Tibial nerve (tissue), 4 donors: ENCODE data around the gene BLNK.

Experiments
- EP300 ChIP-seq, 2 donors: sonication (generic); formaldehyde crosslinking; IDR thresholded peaks; one replicate each; pipeline ENCODE4 v1.6.1; 2017; ENCODE audit warnings: antibody characterized with exemption in 2 of 2, mild to moderate bottlenecking in 1 of 2
- POLR2A ChIP-seq, 2 donors: fragments of 450-650 bp; IDR thresholded peaks; one replicate each; pipeline ENCODE4 v1.6.1; 2017; ENCODE audit warnings: antibody characterized with exemption in 2 of 2, mild to moderate bottlenecking in 2 of 2, moderate library complexity in 2 of 2
- TF ChIP-seq, protein P1 (sequence below), 5 experiments: fragments of 200-600 bp in 3 of 5; fragments of 450-650 bp in 2 of 5; sonication (generic) in 3 of 5; IDR thresholded peaks; one replicate each; pipeline ENCODE4 v1.5.1; 2016 to 2019; ENCODE audit warnings: antibody characterized with exemption in 5 of 5, mild to moderate bottlenecking in 3 of 5, moderate library complexity in 2 of 5

DNA sequence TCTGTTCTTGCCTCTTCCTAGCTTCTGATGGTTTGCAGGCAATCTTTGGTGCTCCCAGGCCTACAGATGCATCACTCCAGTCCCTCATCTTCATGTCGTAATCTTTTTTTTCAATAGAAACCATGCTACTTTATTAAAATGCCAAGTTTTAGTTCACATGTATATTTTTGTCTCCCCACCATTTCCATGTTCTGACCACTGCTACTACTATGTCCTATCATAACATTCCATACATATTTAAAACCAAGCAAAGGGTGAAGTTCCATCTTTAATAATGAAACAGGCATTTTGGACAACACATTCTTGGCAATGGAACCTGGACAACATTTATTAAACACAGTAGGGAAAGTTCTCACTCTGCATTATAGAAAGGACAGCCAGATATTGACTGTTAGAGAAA lies 82.5 kb downstream of the BLNK start:
- TF ChIP-seq, protein P1, sequence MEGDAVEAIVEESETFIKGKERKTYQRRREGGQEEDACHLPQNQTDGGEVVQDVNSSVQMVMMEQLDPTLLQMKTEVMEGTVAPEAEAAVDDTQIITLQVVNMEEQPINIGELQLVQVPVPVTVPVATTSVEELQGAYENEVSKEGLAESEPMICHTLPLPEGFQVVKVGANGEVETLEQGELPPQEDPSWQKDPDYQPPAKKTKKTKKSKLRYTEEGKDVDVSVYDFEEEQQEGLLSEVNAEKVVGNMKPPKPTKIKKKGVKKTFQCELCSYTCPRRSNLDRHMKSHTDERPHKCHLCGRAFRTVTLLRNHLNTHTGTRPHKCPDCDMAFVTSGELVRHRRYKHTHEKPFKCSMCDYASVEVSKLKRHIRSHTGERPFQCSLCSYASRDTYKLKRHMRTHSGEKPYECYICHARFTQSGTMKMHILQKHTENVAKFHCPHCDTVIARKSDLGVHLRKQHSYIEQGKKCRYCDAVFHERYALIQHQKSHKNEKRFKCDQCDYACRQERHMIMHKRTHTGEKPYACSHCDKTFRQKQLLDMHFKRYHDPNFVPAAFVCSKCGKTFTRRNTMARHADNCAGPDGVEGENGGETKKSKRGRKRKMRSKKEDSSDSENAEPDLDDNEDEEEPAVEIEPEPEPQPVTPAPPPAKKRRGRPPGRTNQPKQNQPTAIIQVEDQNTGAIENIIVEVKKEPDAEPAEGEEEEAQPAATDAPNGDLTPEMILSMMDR (IDR thresholded peaks at IDR 0.05), result no peak
- TF ChIP-seq POLR2A (IDR thresholded peaks at IDR 0.05) (no peak), EP300 (IDR thresholded peaks at IDR 0.05) (no peak)
